OCI-LY1 (cell line): ENCODE results near the gene SPATA9.

Experiments used
- H2AFZ ChIP-seq: fragments of 200-600 bp; sonication (generic), shearing (Covaris generic); 2 replicates; pipeline ENCODE4 v1.6.0; 2014; ENCODE audit warnings: antibody characterized with exemption, mild to moderate bottlenecking, low read length
- H3F3A ChIP-seq: fragments of 200-600 bp; sonication (generic), shearing (Covaris generic); 2 replicates; pipeline ENCODE4 v1.6.0; 2014; ENCODE audit warnings: mild to moderate bottlenecking, antibody characterized with exemption, low read length, moderate library complexity; ENCODE audit not compliant: insufficient read depth
- H3K27ac ChIP-seq: fragments of 200-600 bp; sonication (generic); 2 replicates; pipeline ENCODE4 v1.5.1; 2014; ENCODE audit warnings: low read length, mixed run types, mild to moderate bottlenecking, low read depth; ENCODE audit not compliant: poor library complexity, severe bottlenecking
- H3K27me3 ChIP-seq: fragments of 200-600 bp; sonication (generic); 2 replicates; pipeline ENCODE4 v1.6.0; 2014; ENCODE audit warnings: antibody characterized with exemption, mild to moderate bottlenecking, low read length, moderate library complexity; ENCODE audit not compliant: insufficient read depth
- H3K36me3 ChIP-seq: fragments of 200-600 bp; sonication (generic); 2 replicates; pipeline ENCODE4 v1.6.1; 2014; ENCODE audit warnings: mild to moderate bottlenecking, antibody characterized with exemption, low read length, moderate library complexity, mixed read lengths; ENCODE audit not compliant: insufficient read depth
- H3K4me1 ChIP-seq: fragments of 200-600 bp; sonication (generic); 2 replicates; pipeline ENCODE4 v1.5.1; 2014; ENCODE audit warnings: mild to moderate bottlenecking, low read length, moderate library complexity; ENCODE audit not compliant: insufficient read depth, severe bottlenecking
- H3K4me2 ChIP-seq: fragments of 200-600 bp; sonication (generic), shearing (Covaris generic); 2 replicates; pipeline ENCODE4 v1.6.1; 2014; ENCODE audit warnings: low read length
- H3K4me3 ChIP-seq: fragments of 200-600 bp; sonication (generic); 2 replicates; pipeline ENCODE4 v1.5.1; 2014; ENCODE audit warnings: low read length, low read depth, mild to moderate bottlenecking, mixed read lengths; ENCODE audit not compliant: poor library complexity, severe bottlenecking
- H3K79me2 ChIP-seq: fragments of 200-600 bp; shearing (Covaris generic); 2 replicates; pipeline ENCODE4 v1.6.1; 2016; ENCODE audit warnings: mixed run types, low read length, mixed read lengths; ENCODE audit not compliant: insufficient read depth
- H3K9ac ChIP-seq: fragments of 200-600 bp; sonication (generic), shearing (Covaris generic); 2 replicates; pipeline ENCODE4 v1.6.1; 2014; ENCODE audit warnings: mild to moderate bottlenecking, low read length, mixed read lengths
- H3K9me2 ChIP-seq: fragments of 200-600 bp; sonication (generic), shearing (Covaris generic); 2 replicates; pipeline ENCODE4 v1.6.1; 2014; ENCODE audit warnings: low read depth, mild to moderate bottlenecking, low read length, mixed read lengths
- H3K9me3 ChIP-seq: fragments of 200-600 bp; shearing (Covaris generic); 2 replicates; pipeline ENCODE4 v1.6.1; 2014; ENCODE audit warnings: low read length, mixed read lengths
- H4K20me1 ChIP-seq: fragments of 200-600 bp; sonication (generic), shearing (Covaris generic); 2 replicates; pipeline ENCODE4 v1.6.0; 2016; ENCODE audit warnings: mild to moderate bottlenecking, low read length; ENCODE audit not compliant: insufficient read depth
- EZH2 ChIP-seq: fragments of 200-600 bp; sonication (generic), shearing (Covaris generic); IDR thresholded peaks from 2 replicates; pipeline ENCODE4 v1.8.0; 2017; ENCODE audit warnings: borderline replicate concordance, mixed run types, mild to moderate bottlenecking, antibody characterized with exemption, low read length, moderate library complexity, mixed read lengths
- TF ChIP-seq, protein P1 (sequence below): fragments of 200-600 bp; sonication (generic), shearing (Covaris generic); IDR thresholded peaks from 2 replicates; pipeline ENCODE4 v1.5.1; 2017; ENCODE audit warnings: mild to moderate bottlenecking, antibody characterized with exemption, low read length, moderate library complexity, mixed read lengths

The SPATA9 gene

DNA sequence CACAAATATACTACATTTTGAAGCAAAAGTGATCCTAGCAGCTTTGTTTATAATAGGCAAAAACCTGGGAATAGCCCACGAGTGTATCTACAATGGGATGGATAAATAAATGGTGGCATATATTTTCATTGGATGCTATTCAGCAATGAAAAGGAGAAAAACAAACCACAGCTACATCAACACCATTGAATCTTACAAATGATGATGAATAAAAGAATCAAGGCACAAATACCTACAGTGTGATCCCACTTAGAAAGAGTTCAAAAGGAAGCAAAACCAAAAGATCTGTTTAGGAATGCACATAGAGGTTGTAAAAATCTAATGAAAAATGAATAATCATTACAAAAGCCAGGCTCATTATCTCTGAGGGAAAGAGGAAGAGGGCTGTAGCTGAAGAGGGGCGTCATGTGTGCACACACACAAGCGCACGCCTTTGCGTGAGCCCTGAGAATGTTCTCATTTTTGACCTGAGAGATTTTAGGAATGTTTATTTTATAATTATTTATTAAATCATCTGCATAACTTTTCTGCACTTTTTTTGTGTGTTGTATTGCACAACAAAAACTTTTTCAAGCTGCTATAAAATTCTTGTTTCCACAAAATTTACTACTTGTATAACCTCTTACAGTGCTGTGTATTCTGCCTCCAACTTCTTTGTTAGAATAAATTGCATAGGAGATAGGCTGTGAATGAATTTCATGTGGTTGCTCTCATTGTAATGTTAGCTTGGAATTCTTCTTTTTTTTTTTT, 42.5 kb upstream of the SPATA9 start:
- H4K20me1 ChIP-seq, result no peaks in the 10 kb centered on the region
- no peak overlapping the region for H2AFZ ChIP-seq
- no peaks in the 10 kb centered on the region for H3F3A ChIP-seq
- H3K27me3 ChIP-seq, result no peaks in the 10 kb centered on the region
- H3K4me1 ChIP-seq, result no peaks in the 10 kb centered on the region
- no peaks in the 10 kb centered on the region for H3K36me3 ChIP-seq
- no peaks in the 10 kb centered on the region for H3K79me2 ChIP-seq
- H3K27ac ChIP-seq, result no peak overlapping the region
- H3K4me2 ChIP-seq, result no peak overlapping the region
- H3K9me3 ChIP-seq, result no peaks in the 10 kb centered on the region
- no peak overlapping the region for H3K4me3 ChIP-seq
- H3K9ac ChIP-seq, result no peak overlapping the region
- TF ChIP-seq, protein P1, sequence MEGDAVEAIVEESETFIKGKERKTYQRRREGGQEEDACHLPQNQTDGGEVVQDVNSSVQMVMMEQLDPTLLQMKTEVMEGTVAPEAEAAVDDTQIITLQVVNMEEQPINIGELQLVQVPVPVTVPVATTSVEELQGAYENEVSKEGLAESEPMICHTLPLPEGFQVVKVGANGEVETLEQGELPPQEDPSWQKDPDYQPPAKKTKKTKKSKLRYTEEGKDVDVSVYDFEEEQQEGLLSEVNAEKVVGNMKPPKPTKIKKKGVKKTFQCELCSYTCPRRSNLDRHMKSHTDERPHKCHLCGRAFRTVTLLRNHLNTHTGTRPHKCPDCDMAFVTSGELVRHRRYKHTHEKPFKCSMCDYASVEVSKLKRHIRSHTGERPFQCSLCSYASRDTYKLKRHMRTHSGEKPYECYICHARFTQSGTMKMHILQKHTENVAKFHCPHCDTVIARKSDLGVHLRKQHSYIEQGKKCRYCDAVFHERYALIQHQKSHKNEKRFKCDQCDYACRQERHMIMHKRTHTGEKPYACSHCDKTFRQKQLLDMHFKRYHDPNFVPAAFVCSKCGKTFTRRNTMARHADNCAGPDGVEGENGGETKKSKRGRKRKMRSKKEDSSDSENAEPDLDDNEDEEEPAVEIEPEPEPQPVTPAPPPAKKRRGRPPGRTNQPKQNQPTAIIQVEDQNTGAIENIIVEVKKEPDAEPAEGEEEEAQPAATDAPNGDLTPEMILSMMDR, result no peak
- no peak for TF ChIP-seq EZH2
- no peaks in the 10 kb centered on the region for H3K9me2 ChIP-seq

DNA sequence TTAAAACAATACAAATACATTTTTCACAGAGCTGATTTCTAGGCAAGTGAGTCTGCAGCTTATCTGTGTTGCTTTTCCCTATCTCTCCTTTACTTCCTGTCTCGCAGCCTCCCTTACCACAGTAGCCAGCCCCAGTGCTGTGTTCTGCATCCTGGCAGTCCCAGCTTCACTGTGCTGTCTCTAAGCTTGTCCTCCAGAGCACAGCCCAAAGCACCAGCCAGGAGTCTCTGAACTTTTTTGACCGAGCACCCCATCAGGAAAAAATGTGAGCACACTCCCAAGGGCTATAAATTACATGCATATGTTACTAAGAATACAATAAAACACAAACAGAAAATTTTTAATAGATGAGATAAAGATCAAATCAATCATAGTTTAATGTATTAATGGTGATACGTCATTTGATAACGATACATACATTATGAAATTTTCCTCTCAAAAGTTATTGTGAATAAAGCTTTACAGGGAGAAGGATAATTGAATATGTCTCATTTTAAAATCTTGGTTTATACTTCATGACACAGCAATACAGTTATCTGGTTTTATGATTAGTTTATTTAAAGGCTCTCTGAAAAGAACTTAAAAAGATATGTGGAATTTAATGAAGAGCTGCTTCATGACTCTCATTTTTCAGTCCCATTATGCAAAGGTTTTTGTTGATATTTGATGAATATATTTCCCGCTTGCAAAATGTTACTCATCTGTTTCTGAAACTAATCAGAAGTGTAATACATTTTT, 41.0 kb upstream of the SPATA9 start:
- Histone ChIP-seq H3F3A (no peaks in the 10 kb centered on the region), H3K79me2 (no peaks in the 10 kb centered on the region), H2AFZ (no peak overlapping the region), H3K9ac (no peak overlapping the region), H3K4me3 (no peak overlapping the region), H3K27ac (no peak overlapping the region), H3K9me2 (no peaks in the 10 kb centered on the region), H3K36me3 (no peaks in the 10 kb centered on the region), H3K4me1 (no peaks in the 10 kb centered on the region), H3K4me2 (no peak overlapping the region), H3K9me3 (no peaks in the 10 kb centered on the region), H3K27me3 (no peaks in the 10 kb centered on the region), H4K20me1 (no peaks in the 10 kb centered on the region)
- TF ChIP-seq, protein P1, result no peak

DNA sequence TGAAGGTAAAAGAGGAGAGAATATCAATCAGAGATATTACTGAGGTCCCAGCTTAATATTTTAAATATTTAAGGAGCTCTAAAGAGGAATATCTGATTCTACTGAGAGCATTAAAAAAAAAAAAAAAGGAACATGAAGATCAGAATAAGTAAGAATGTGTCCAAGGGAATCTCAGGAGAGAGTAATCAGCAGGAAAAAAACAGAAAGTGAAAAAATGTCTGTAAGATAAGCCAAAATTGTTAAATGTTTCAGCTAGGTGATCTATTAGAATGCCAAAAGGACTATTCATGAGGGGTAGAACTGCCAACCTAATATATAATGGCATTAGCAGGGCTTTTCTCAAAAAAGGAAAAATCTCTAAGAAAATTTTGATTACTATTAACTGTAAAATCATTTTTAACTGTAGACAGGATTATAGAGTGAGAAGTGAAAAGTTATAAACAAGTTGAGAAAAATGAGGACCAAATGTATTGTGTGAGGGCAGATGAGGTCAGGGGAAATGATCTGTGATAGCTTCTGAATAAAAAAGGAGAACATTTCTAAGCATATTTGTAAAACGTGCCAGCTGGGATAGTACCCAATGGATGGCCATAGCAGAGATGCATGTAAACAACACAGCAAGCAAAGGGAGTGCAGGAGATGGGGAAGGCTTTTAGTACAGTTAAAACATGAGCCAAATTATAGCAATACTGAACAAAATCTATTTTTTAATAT, 38.9 kb upstream of the SPATA9 start:
- H2AFZ ChIP-seq, result no peak overlapping the region

More for the DNA sequence above, 38.9 kb upstream of the SPATA9 start:
- no peaks in the 10 kb centered on the region for H3K79me2 ChIP-seq
- H3K27ac ChIP-seq, result no peak overlapping the region
- H3K27me3 ChIP-seq, result no peaks in the 10 kb centered on the region
- H3K4me1 ChIP-seq, result no peaks in the 10 kb centered on the region
- H3F3A ChIP-seq, result no peaks in the 10 kb centered on the region
- H3K4me2 ChIP-seq, result no peak overlapping the region
- no peaks in the 10 kb centered on the region for H3K9me2 ChIP-seq
- no peaks in the 10 kb centered on the region for H3K9me3 ChIP-seq
- H3K9ac ChIP-seq, result no peak overlapping the region
- H3K36me3 ChIP-seq, result no peaks in the 10 kb centered on the region
- H3K4me3 ChIP-seq, result no peak overlapping the region
- TF ChIP-seq, protein P1, result no peak
- no peak for TF ChIP-seq EZH2
- no peaks in the 10 kb centered on the region for H4K20me1 ChIP-seq
